ENCODE results near the gene PAPOLA.

DNA sequence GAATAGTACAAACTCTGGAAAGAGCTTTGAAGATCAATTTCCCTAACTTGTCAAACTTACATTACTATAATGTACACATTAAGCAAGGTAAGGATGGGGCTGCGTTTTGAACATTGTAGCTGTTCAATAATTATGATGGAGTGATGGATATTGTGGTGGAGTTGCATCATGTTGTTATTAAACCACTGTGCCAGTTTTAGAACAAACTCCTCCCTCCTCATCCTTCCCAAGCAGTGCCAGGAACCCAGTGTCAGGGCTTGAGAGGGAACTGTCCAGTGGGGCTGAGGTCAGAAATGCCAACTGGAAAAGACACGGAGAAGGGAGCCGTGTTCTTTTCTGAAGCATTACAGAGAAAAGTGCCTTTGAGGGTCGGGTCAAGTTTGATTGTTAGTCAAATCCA, 31.9 kb upstream of the PAPOLA start:
- TF ChIP-seq GATA2 (IDR thresholded peaks at IDR 0.05; ENCODE audit: low read depth, low read length) (no peak), GATA3 (IDR thresholded peaks at IDR 0.05; ENCODE audit: low read depth, low read length) (no peak)
